HepG2 (cell line): ENCODE data around the gene SUPT4H1. TPM values are rescaled to one million over a fixed set of nuclear protein-coding genes. Genes with fewer than 3 reads are reported as not detected.

ENCODE experiments used
- DDIT3 ChIP-seq: sonication (generic); formaldehyde crosslinking; IDR thresholded peaks from 2 replicates; pipeline ENCODE4 v1.4.0; 2020; ENCODE audit warnings: mild to moderate bottlenecking, missing genetic modification reagents
- DRAP1 ChIP-seq: IDR thresholded peaks from 2 replicates; pipeline ENCODE4 v1.6.1; 2016; ENCODE audit warnings: missing genetic modification reagents, missing compliant biosample characterization
- EED ChIP-seq: sonication (generic); formaldehyde crosslinking; IDR thresholded peaks from 2 replicates; pipeline ENCODE4 v1.5.0; 2020; ENCODE audit warnings: mild to moderate bottlenecking, missing genetic modification reagents
- IRX3 ChIP-seq: sonication (generic); formaldehyde crosslinking; IDR thresholded peaks from 2 replicates; pipeline ENCODE4 v1.8.1; 2023; ENCODE audit warnings: mild to moderate bottlenecking, low read depth, missing genetic modification reagents, borderline replicate concordance
- KDM1A ChIP-seq: IDR thresholded peaks from 2 replicates; pipeline ENCODE4 v1.6.1; 2016; ENCODE audit warnings: missing compliant biosample characterization
- KLF11 ChIP-seq: IDR thresholded peaks from 2 replicates; pipeline ENCODE4 v1.6.1; 2016; ENCODE audit warnings: missing compliant biosample characterization
- MEIS1 ChIP-seq: sonication (generic); formaldehyde crosslinking; IDR thresholded peaks from 2 replicates; pipeline ENCODE4 v1.9.0; 2021; ENCODE audit warnings: mild to moderate bottlenecking, missing genetic modification reagents, moderate library complexity, borderline replicate concordance
- MIER2 ChIP-seq: IDR thresholded peaks from 2 replicates; pipeline ENCODE4 v1.6.1; 2016; ENCODE audit warnings: missing biosample characterization, missing genetic modification reagents
- PAWR ChIP-seq: sonication (generic); formaldehyde crosslinking; IDR thresholded peaks from 2 replicates; pipeline ENCODE4 v1.4.0; 2020; ENCODE audit warnings: missing genetic modification reagents, mild to moderate bottlenecking, borderline replicate concordance
- POLR2AphosphoS5 ChIP-seq: IDR thresholded peaks from 2 replicates; pipeline ENCODE4 v1.6.1; 2012; ENCODE audit warnings: low read depth, low read length
- TERF1 ChIP-seq: sonication (generic); formaldehyde crosslinking; IDR thresholded peaks from 2 replicates; pipeline ENCODE4 v1.8.0; 2022; ENCODE audit warnings: mild to moderate bottlenecking, missing genetic modification reagents, moderate library complexity
- THAP7 ChIP-seq: sonication (generic); formaldehyde crosslinking; IDR thresholded peaks from 2 replicates; pipeline ENCODE4 v1.8.1; 2023; ENCODE audit warnings: mild to moderate bottlenecking, missing genetic modification reagents
- ZBTB25 ChIP-seq: IDR thresholded peaks from 2 replicates; pipeline ENCODE4 v1.6.1; 2018; ENCODE audit warnings: missing genetic modification reagents
- ZBTB37 ChIP-seq: sonication (generic); formaldehyde crosslinking; IDR thresholded peaks from 2 replicates; pipeline ENCODE4 v1.4.0; 2020; ENCODE audit warnings: mild to moderate bottlenecking, missing genetic modification reagents
- ZMYM2 ChIP-seq: sonication (generic); formaldehyde crosslinking; IDR thresholded peaks from 2 replicates; pipeline ENCODE4 v1.8.0; 2022; ENCODE audit warnings: mild to moderate bottlenecking, missing genetic modification reagents
- ZNF331 ChIP-seq: sonication (generic); formaldehyde crosslinking; IDR thresholded peaks from 2 replicates; pipeline ENCODE4 v1.4.0; 2020; ENCODE audit warnings: missing genetic modification reagents
- ZNF749 ChIP-seq: sonication (generic); formaldehyde crosslinking; IDR thresholded peaks from 2 replicates; pipeline ENCODE4 v1.8.0; 2022; ENCODE audit warnings: mild to moderate bottlenecking, missing genetic modification reagents, moderate library complexity, borderline replicate concordance
- ZNF782 ChIP-seq: sonication (generic); formaldehyde crosslinking; IDR thresholded peaks from 2 replicates; pipeline ENCODE4 v1.4.0; 2020; ENCODE audit warnings: missing genetic modification reagents, mild to moderate bottlenecking, borderline replicate concordance
- polyA plus RNA-seq, 8 experiments: library from polyadenylated mRNA; depleted of rRNA in 3 of 8; stranded (reverse) in 7 of 8; unstranded in 1 of 8; fragments of >200 nt; fragmentation: Illumina TruSeq in 4 of 8; extraction: Trizol in 4 of 8; gene quantifications; 2 replicates each; pipeline versions ENCODE4 v1.2.1 to v1.2.3, GENCODE V29; 2011 to 2016; ENCODE audit warnings: low read depth in 4 of 8, missing spikeins in 1 of 8, mixed read lengths in 1 of 8; ENCODE audit not compliant: insufficient read depth in 1 of 8
- total RNA-seq, 5 experiments: library from RNA; depleted of rRNA; stranded (reverse); fragments of >200 nt; fragmentation: Illumina TruSeq; extraction: Trizol; gene quantifications; 2 replicates each; pipeline ENCODE4 v1.2.3, GENCODE V29; 2016; ENCODE audit warnings: low read depth in 1 of 5

Gene SUPT4H1
- total and polyA plus RNA-seq, 2 of the 13 experiments (the other 11 are each of a cell fraction or from before 2014, with no cell fraction given) = 155 to 244 TPM

- TF ChIP-seq ZBTB37 (CRISPR knock-in tag) (no peak), DRAP1 (no peak; the same call in 1 of the 2 replicates), POLR2AphosphoS5 (peak; percentile 12; the same call in 1 of the 2 replicates), ZBTB25 (CRISPR knock-in tag) (no peak), ZNF749 (CRISPR knock-in tag) (no peak), KLF11 (CRISPR knock-in tag) (no peak), ZNF782 (CRISPR knock-in tag) (no peak), TERF1 (CRISPR knock-in tag) (no peak), KDM1A (CRISPR knock-in tag) (peak; percentile 21; the same call in 1 of the 2 replicates), IRX3 (CRISPR knock-in tag) (no peak), MEIS1 (CRISPR knock-in tag) (peak; percentile 33; the same call in 1 of the 2 replicates), MIER2 (no peak), DDIT3 (CRISPR knock-in tag) (no peak), ZNF331 (CRISPR knock-in tag) (peak; percentile 74), EED (CRISPR knock-in tag) (no peak; the same call in 1 of the 2 replicates), ZMYM2 (CRISPR knock-in tag) (no peak), PAWR (CRISPR knock-in tag) (no peak), THAP7 (CRISPR knock-in tag) (no peak)
Measured at GRCh38 chr17:58364270-58364942, 12.4 kb upstream of the SUPT4H1 start (continued).
